Liver (tissue), 3 donors: ENCODE results near the gene RAB7A.

Experiments
- CTCF ChIP-seq: fragments of 150-350 bp; IDR thresholded peaks from 2 replicates; pipeline ENCODE4 v1.5.1; 2017; ENCODE audit warnings: improper control_type of control experiment, low read depth, low read length; ENCODE audit not compliant: missing input control
- EGR1 ChIP-seq, 2 donors: IDR thresholded peaks; 2 replicates each; pipeline ENCODE4 v1.6.1; 2016 to 2018; ENCODE audit warnings: antibody characterized with exemption in 2 of 2, low read depth in 2 of 2
- FOXA1 ChIP-seq: IDR thresholded peaks from 2 replicates; pipeline ENCODE4 v1.6.1; 2016; ENCODE audit warnings: antibody characterized with exemption
- GABPA ChIP-seq, 2 donors: IDR thresholded peaks in 1 of 2; conservative IDR thresholded peaks in 1 of 2; 2 replicates each; pipeline ENCODE4 v1.6.1; 2016; ENCODE audit warnings: antibody characterized with exemption in 2 of 2, mild to moderate bottlenecking in 1 of 2, moderate library complexity in 1 of 2
- MAX ChIP-seq: IDR thresholded peaks from 2 replicates; pipeline ENCODE4 v1.6.1; 2016; ENCODE audit warnings: antibody characterized with exemption
- RAD21 ChIP-seq, 2 donors: IDR thresholded peaks; 2 replicates each; pipeline ENCODE4 v1.6.1; 2016; ENCODE audit warnings: antibody characterized with exemption in 2 of 2, mild to moderate bottlenecking in 2 of 2
- YY1 ChIP-seq: IDR thresholded peaks from 2 replicates; pipeline ENCODE4 v1.6.1; 2016; ENCODE audit warnings: antibody characterized with exemption, mild to moderate bottlenecking
- ZBTB33 ChIP-seq: IDR thresholded peaks from 2 replicates; pipeline ENCODE4 v1.6.1; 2016; ENCODE audit warnings: antibody characterized with exemption
- donor health status: healthy.
- donor health status: healthy.

- TF ChIP-seq CTCF: no peak
- no peak for TF ChIP-seq RAD21 (IDR thresholded peaks at IDR 0.05)
- TF ChIP-seq FOXA1: no peak
- no peak for TF ChIP-seq GABPA (IDR thresholded peaks at IDR 0.05 in 1 of 2, conservative IDR thresholded peaks at IDR 0.05 in 1 of 2)
- no peak for TF ChIP-seq ZBTB33
- no peak for TF ChIP-seq EGR1 (IDR thresholded peaks at IDR 0.05; ENCODE audit: low read depth in 2 of 2)
- no peak for TF ChIP-seq MAX
- no peak for TF ChIP-seq YY1
Observed at GRCh38 chr3:128764863-128765262, 38.9 kb downstream of the RAB7A start.
